ENCODE results near the gene UVRAG.
A peak's percentile ranks its signal among the peaks of the same experiment; 100 is the strongest.

UVRAG gene

DNA sequence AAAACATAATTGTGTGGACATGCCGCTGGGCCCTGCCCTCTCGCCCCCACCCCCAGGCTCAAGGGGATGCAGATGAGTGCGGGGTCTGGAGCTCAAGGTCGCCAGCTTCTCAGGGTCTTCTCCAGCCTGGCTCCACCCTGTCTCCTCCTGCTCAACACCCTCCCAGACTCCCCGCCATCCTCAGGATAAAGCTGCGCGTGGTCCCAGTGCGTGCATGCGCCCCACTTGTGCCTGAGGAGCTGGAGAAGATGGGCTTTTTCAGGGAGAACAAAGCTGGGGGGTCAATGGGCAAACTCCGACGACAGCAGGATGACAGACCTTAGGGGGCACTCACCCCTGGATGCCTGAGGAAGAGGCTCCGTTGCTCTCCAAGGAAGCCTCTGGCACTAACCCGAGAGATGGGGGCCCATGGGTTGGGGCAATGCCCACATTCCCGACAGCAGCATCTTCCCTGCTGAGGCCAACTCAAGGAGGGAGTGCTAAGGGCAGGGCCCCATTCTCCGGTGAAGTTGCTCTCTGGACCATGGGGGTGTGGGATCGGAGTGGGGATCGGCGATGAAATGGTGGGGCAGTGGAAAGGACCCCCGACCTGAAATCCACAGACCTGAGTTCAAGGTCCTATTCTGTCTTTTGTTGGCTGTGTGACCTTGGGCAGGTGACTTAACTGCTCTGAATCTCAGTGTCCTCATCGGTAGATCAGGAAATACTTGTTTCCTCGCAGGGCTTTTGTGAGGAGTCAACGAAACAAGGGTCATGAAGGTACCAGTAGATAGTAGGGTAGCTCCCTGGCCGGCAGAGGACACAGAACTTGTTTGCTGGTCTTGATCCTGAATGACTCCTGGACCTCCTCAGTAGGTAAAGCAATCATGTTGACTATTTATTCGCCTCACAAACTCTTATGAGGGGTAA, 343.6 kb downstream of the UVRAG start:
- DNase-seq, result no peak

GRCh38 chr11:76159303-76159937, 344.4 kb downstream of the UVRAG start:
- DNase-seq, result no peak

DNA sequence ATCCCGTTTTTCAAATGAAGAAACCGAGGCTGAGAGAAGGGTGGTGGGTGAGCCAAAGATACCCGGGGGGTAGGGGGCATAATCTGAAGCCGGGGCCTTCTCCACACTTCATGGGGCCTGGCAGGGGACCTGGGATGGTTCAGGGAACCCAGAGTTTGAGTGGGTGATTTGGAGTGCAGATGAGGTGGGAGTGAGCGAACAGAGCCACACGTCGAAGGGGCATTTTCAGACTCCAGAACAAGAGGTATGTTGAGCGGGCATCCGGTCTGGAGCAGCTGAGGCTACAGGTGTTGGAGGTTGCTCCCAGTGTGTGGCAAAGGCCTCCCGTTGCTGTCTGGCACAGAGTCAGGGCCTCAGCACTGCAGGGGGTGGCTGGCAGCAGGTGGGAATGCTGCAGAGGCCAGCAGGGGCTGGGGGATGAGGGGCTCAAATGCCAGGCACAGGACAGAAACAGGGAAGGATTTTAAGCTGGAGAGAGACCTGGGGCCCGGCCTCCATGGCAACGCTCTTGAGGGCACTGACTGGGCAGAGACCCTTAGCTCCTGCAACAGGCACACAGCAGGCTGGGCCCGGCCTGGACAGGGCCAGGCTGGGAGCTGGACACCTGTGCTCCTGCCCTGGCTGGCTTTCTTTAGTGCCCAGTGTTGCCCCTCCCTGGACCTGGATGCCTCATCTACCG, 345.1 kb downstream of the UVRAG start:
- DNase-seq, result peak; percentile 66 to 67

- no peak for DNase-seq
Observed at GRCh38 chr11:76160856-76161255, 345.8 kb downstream of the UVRAG start.

DNA sequence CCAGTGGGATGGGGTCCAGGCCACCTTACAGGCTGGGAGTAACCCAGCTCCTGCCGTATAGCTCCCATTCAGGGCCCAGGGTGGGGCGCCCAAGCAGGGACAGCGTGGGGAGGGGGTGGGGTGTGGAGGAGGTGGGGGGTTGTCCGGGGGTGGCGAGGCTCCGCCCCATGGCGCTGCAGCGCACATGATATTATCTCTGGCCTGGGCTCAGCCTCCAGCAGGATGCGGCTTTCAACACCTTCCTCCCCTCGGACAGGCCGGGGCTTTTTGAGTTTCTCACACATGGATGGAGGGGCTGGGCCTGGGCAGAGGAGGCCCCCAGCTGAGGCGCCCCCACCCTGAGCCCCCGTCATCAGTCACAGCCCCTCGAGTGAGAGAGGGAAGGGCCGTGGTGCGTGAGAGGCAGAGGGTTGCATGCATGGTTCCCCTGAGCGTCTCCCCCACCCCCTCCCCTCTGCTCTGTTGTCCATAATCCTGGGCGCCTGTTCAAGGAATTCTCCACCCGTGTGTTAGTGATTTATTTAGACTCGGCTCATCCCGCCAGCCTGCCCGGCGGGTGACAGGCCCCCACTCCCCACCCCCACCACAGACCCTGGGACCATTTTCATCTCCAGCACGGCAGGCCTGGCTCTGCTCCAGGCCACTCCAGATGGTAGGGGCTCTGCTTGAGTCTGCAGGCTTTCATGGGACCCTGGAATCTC, 346.4 kb downstream of the UVRAG start:
- DNase-seq, result peak; percentile 51 to 72

DNA sequence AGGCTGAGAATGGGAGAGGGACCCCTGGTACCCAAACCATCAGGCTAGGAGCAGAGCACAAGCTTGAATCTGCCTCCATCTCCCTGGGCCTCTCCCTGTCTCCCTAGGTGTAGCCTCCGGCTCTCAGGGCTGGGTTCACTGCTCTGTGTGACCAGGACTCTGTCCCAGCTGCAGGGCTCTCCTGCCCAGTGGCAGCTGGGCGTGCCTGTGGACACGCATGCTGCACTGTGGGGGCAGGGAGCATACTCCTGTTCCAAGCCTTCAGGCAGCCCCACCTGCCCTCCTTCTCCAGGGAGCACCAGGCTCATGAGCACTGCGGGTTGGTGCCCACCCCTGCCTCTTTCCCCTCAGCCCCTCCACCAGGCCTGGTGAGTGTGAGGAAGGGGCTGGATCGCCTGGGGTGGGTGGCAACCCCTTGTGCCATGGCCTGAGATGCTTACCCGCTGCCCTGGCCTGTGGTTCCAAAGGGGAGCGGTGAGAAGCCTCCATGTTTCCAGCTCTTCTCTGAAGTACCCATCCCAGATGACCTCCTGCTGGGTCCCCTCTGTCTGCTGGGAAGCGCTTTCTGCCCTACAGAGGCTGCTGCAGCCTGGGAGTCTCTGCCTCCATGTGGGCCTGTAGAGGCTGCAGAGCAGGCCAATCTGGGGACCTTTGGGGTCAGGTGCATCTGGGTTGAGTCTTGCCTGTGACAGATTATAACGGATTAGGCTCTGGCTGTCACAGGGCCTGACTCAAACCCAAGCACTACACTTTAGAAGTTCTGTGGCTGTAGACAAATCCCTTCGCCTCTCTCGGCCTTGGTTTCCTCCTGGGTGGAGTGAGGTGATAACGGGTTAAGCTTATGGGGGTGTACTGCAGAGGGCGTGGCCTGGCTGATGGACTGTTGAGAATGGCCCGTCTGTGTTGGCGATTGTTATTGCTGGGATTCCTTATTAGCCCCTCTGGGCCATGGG, 347.6 kb downstream of the UVRAG start:
- DNase-seq, result peak in 1 of 2 experiments; percentile 35

DNA sequence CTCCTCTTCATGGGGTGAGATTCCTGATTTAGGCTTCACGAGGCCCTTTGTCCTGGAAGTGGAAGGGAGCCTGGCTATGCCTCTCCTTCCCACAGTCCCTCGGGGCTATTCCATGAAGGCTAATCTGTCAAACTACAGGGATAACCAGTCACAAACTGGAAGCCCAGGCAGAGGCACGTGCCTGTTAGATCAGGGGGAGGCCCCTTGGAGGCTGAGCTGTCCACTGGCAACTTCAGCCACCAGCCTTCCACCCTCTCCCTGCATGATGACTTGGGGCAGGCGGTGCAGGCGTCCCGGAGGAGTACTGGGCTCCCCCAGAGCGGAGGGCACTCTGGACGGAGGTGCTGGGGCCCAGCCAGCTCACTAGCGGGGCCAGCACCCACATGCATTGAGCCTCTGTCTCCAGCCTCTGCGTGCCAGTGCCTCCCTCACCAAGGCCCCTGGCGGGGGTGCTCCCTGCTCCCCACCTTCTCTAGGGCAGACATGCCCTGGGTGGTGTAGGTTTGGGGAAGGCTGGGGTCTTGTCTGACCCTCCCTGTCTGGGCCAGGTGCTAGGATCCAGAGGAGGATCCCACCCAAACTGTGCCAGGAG, 348.4 kb downstream of the UVRAG start:
- no peak for DNase-seq

DNA sequence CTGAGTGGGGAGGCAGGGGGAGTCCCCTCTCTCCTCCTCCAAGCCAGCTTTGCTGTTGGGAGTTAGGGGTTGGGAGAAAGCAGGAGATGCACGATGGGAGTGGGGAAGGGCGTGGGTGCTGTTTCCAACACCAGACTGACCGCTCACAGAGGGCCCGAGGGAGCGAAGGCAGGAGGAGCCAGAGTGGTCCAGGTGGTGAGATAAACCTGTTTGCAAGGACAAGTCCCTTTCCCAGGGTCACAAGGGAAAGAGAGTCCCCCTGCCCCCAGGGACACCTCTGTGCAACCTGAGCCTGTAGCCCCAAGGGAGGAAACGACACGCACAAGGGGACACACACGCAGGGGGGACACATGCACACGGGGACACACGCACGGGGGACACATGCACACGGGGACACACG, 349.1 kb downstream of the UVRAG start:
- no peak for DNase-seq

DNA sequence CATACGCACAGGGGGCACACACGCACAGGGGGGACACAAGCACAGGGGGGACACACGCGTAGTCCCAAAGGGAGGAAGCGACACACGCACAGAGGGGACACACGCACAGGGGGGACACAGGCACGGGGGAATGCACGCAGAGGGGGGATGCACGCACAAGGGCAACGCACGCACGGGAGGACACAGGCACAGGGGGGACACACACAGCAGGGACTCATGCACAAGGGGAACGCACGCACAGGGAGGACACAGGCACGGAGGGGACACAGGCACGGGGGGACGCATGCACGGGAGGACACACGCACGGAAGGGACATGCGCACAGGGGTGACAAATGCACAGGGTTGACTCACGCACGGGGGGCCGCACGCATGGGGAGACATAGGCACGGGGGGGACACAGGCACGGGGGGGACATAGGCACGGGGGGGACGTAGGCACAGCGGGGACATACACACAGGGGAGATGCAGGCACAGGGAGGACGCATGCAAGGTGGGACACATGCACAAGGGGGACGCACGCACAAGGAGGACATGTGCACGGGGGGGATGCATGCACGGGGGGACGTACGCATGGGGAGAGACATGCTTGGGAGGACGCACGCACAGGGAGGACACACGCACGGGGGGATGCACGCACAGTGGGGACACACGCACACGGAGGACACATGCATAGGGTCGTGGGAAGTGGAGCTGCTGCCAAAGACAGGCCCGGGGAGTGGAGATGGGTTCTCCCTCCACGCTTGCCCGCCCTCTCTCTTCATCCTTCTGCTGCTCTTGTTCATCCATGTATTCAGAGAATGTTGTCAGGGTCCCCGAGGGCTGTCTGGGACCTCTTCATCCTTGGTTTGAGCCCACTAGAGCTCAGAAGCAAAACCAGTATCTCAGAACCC, 350.1 kb downstream of the UVRAG start:
- DNase-seq, result no peak

DNA sequence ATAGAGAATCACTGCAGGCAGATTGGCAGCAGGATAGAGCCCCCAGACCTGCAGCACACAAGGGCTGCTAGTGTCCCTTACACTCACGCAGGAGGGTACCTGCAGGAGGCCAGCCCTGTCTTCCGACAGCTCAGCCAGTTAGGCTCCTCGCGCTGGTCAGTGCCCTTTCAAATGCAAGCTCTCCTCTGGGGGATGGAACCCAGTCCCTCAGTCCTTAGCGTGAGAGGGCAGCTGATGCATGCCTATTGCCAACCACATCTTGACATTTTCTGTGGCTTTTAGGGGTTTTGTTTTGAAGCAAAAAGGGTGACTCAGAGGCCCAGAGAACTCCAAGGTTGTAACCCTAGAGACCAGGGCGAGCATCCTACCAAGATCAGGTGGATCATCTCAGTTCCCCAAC, 351.3 kb downstream of the UVRAG start:
- DNase-seq, result no peak

DNA sequence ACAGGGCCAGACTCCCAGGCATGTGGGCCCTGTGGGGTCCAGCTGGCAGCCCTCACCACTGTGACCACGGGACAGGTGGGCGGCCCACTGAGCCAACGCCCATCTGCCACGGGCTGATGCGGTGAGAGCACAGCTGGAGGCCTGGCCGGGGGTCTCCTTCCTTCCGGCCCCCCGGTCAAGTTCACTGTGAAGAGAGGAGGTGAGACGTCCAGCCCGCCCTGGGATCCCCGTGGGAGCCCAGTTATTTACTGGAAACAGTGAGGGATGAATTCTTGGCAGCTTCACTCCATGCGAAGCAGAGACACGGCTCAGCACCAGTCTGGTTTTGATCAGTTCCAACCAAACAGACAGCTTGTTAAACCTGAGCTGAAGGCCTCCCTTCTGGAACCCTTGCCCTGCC, 352.6 kb downstream of the UVRAG start:
- no peak for DNase-seq

GRCh38 chr11:76169473-76169896, 354.5 kb downstream of the UVRAG start:
- no peak for DNase-seq

GRCh38 chr11:76170468-76170867, 355.5 kb downstream of the UVRAG start:
- no peak for DNase-seq

DNA sequence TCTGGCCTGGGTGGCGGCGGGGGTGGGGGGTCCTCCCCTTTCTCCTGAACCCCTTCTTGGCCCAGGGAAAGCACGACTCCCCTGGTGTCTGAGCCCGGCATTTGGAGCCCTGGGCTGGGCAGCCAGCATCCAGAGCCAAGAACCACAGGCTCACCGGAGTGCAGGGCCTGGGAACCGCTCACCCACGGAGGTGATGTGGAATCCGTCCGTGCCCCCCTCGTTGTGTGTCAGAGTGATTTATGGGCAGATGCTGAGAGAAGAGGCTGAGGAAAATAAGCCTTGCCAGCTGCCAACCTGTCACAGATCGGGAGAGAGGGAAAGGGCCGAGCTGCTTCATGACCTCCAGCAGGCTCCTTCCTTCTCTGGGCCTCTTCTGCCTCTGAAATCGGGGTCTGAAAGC, 357.6 kb downstream of the UVRAG start:
- DNase-seq, result peak; percentile 75 to 92

- no peak for DNase-seq
Observed at GRCh38 chr11:76173663-76174062, 358.7 kb downstream of the UVRAG start.

- no peak for DNase-seq
Observed at GRCh38 chr11:76174330-76174729, 359.3 kb downstream of the UVRAG start.

GRCh38 chr11:76175783-76176182, 360.8 kb downstream of the UVRAG start:
- DNase-seq, result no peak

DNA sequence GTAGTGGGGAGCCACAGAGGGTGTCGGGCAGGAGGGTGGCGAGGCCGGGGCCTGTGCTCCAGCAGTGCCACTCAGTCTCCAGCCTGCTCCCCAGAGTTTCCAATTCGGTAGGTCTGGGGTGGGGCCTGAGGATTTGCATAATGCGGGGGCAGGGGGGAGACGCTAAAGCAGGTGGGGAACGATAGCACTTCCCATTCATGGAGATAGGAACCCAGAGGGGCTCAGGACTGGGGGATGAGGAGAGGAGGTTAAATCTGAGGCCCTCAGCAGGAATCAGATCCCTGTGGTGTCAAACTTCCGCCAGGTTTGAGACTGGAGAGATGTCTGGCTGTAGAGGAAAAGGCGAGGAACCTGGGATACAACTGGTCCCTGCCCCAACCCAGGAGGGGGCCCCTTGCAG, 361.5 kb downstream of the UVRAG start:
- no peak for DNase-seq

- no peak for DNase-seq
Observed at GRCh38 chr11:76177250-76177686, 362.3 kb downstream of the UVRAG start.

DNA sequence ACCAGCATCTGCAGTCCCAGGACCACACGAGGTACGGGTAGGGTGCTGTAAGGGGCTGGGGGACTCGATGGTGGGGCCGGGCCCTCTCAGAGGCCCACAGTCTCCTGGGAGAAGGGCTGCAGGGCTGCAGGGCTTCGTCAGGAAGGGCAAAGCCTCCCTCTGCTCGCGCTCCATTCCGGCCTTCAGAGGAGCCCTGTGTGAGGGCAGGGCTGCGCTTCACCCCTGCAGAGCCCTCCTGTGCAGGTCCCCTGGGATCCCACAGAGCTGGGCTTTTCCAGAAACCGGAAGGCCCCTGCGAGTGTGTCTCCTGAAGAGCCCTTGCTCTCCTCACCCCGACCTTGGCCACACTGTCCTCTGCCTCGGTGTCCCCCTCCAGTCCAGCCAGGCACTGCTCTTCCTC, 364.1 kb downstream of the UVRAG start:
- no peak for DNase-seq
